ENCODE results near the gene DR1.
A peak's percentile ranks its signal among the peaks of the same experiment; 100 is the strongest.
"Not testable (repeated sequence)": the region's sequence is repeated elsewhere in the genome, so short reads cannot be mapped to it uniquely, and the experiment has no call there.

Gene DR1

DNA sequence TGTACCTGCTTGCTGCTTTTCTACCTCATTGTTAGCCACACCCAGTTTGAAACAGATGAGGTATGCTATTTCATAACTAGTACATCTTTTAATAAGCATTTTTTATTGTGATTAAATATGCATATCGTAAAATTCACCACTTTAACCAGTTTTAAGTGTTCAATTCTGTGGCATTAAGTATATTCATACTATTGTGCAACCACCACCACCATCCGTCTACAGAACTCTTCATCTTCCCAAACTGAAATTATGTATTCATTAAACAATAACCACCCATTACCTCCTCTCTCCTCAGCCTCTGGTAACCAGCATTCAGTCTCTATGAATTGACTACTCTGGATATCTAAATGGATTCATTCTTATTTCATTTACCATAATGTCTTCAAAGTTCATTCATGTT lies 20.1 kb downstream of the DR1 start:
- in situ Hi-C loops (cut with MboI; ENCODE audit: low pct_unique_long_range_greater_than_20kb, low sequenced_read_pairs): no loop called here
- DNase-seq: no peak

DNA sequence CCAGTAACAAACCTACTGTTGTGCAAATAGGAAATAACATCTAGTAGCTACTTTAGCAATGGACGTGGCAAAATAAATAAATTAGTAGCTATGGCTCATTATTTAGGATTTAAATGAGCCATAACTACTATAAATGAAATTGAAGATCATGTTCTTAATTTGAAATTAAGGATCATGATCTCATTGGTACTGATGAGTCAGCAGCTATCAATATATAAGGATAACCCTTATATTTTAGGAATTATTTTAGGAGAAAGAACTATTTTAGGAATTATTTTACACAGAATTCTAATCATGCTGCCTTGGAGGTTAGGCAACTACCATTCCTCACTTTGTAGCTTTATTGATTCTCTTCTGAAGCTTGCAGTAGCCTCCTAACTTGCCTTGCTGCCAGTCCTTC lies 24.0 kb downstream of the DR1 start:
- in situ Hi-C loops (cut with MboI; ENCODE audit: low pct_unique_long_range_greater_than_20kb, low sequenced_read_pairs): no loop called here
- no peak for DNase-seq

DNA sequence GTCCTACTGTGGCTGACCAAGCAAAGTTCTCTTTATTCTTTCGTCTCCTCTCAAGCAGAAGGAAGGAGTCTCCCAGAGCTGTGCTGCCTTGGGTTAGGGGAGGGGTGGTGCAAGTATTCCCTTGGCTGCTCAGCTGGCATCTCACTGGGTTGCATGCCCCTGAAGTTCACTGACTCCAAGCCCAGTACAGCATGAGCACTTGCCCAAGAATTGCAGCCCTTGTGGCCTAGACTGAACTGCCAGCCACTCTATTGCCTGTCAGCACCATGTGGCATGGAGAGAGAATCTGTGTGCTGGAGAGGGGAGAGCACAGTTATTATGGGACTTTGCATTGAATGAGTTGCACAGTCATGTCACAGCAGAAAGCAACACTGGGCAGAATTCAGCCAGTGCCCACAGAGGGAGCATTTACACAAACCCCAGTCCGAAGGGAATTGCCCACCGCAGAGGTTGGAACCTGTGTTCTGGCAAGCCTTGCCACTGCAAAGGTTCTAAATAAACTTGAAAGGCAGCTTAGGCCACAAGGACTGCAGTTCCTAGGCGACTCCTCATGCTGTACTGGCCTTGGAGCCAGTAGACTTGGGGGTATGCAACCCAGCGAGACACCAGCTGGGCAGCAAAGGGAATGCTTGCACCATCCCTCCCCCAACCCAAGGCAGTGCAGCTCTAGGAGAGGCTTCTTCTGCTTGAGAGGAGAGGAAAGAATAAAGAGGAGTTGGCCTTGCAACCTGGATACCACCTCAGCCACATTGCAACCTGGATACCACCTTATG lies 28.8 kb downstream of the DR1 start:
- no peak for DNase-seq
- in situ Hi-C loops (cut with MboI; ENCODE audit: low pct_unique_long_range_greater_than_20kb, low sequenced_read_pairs): no loop called here

DNA sequence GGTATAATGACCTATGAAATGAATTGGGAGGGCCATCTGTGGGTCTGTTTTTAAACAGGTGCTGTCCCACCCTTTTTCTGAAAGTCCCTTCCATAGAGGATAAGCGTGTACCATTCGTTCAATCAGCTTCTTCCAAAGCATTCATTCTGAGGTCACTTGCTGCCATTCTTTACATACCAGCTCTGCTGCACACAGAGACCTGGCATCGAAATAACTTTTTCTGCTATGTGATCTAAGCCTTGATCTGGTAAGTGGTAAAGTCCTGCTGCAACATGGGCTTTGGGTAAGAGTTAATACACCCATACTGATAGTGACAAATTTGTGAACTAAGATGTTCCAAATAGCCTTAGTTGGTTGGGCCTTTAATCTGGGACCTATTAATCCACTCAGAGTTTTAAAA lies 38.9 kb downstream of the DR1 start:
- in situ Hi-C loops (cut with MboI; ENCODE audit: low pct_unique_long_range_greater_than_20kb, low sequenced_read_pairs): no loop called here
- no peak for DNase-seq

DNA sequence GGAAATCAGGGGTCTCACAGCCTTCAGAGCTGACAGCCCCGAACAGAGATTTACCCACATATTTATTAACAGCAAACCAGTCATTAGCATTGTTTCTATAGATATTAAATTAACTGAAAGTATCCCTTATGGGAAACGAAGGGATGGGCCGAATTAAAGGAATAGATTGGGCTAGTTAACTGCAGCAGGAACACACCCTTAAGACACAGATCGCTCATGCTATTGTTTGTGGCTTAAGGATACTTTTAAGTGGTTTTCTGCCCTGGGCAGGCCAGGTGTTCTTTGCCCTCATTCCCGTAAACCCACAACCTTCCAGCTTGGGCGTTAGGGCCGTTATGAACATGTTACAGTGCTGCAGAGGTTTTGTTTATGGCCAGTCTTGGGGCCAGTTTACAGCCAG lies 40.6 kb downstream of the DR1 start:
- in situ Hi-C loops (cut with MboI; ENCODE audit: low pct_unique_long_range_greater_than_20kb, low sequenced_read_pairs); DNase-seq: not testable (repeated sequence)

DNA sequence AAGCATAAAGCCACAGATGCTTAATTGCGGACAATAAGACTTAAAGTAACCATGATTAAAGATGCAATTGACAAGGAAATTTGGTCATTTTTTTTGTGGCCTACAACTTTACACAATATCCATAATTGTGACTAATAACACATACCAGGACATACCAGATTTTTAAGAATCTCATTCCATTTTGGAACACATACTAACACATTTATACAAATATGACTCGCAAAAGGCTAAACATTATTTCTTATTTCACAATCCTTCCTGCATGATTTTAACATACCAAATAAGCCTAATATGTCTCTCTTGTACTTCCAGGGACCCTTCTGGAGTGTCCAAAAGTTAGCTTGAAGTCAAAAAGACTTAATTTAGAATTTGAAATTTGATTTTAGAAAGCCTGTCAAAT lies 48.8 kb downstream of the DR1 start:
- in situ Hi-C loops (cut with MboI; ENCODE audit: low pct_unique_long_range_greater_than_20kb, low sequenced_read_pairs): no loop called here
- no peak for DNase-seq

DNA sequence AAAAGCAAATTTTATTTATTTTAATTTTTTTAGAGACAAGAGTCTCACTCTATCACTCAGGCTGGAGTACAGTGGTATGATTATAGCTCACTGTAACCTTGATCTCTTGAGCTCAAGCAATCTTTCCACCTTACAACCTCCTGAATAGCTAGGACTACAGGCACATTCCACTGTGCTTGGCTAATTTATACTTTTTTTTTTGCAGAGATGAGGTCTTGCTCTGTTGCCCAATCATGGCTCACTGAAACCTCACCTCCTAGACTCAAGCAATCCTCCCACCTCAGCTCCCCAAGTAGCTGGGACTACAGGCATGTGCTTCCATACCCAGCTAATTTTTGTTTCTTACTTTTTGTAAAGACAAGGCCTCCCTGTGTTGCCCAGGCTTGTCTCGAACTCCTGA lies 49.5 kb downstream of the DR1 start:
- in situ Hi-C loops (cut with MboI; ENCODE audit: low pct_unique_long_range_greater_than_20kb, low sequenced_read_pairs): no loop called here
- DNase-seq: no peak

DNA sequence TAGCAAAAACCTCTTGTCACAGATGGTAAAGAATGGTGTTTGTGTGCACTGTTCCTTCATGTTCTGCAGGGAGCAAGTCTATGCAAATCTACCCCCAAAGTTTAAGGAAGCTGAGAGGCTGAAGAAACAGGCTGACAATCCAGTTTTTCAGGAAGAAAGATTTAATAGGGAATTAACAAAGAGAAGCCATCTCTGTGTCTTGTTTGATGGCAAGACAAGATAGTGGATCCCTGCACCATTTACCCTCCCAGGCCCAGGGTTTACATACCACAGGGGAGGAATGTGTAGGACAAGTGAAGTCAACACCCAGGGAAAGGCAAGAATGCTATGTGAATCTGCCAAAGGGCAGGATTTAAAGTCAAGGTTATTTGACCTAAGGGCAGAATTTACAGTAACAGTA lies 54.1 kb downstream of the DR1 start:
- in situ Hi-C loops (cut with MboI; ENCODE audit: low pct_unique_long_range_greater_than_20kb, low sequenced_read_pairs): no loop called here

DNA sequence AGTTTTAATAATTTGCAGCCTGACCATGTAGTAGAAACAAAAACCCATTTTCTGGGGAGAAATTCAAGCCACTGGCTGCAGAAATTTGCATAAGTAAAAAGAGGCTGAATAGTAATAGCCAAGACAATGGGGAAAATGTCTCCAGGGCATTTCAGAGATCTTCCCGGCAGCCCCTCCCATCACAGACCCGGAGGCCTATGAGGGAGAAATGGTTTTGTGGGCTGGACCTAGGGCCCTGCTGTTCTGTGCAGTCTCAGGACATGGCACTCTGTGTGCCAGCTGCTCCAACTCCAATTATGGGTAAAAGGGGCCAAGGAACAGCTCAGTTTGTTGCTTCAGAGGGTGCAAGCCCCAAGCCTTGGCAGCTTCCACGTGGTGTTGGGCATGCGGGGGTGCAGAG lies 62.5 kb downstream of the DR1 start:
- DNase-seq: no peak
- in situ Hi-C loops (cut with MboI; ENCODE audit: low pct_unique_long_range_greater_than_20kb, low sequenced_read_pairs): no loop called here

More for the DNA sequence above, 54.1 kb downstream of the DR1 start:
- DNase-seq: no peak

GRCh38 chr1:93411000-93411399 lies 65.3 kb downstream of the DR1 start:
- no peak for DNase-seq
- in situ Hi-C loops (cut with MboI; ENCODE audit: low pct_unique_long_range_greater_than_20kb, low sequenced_read_pairs): no loop called here

DNA sequence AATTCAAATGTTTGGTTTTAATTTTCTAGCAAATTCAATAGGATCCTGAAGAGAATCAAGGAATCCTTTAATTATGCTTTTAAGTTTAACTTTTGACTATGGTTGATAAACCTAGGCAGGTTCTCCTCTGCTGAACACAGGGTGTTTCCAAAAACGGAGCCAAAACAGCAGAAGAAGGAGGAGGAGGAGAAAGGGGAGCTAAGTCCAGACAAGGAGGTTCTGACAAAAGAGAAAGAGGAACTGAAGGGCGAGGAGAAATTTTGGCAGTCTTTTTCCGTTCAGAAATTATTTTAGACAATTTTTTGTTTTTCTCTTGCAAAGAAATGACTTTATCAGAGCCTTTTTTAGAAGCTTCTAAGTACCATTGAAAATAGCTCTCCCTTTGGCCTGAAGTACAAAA lies 69.0 kb downstream of the DR1 start:
- in situ Hi-C loops (cut with MboI; ENCODE audit: low pct_unique_long_range_greater_than_20kb, low sequenced_read_pairs): no loop called here
- DNase-seq: peak; percentile 45

GRCh38 chr1:93415296-93415695 lies 69.6 kb downstream of the DR1 start:
- DNase-seq: peak; percentile 28
- in situ Hi-C loops (cut with MboI; ENCODE audit: low pct_unique_long_range_greater_than_20kb, low sequenced_read_pairs): no loop called here

DNA sequence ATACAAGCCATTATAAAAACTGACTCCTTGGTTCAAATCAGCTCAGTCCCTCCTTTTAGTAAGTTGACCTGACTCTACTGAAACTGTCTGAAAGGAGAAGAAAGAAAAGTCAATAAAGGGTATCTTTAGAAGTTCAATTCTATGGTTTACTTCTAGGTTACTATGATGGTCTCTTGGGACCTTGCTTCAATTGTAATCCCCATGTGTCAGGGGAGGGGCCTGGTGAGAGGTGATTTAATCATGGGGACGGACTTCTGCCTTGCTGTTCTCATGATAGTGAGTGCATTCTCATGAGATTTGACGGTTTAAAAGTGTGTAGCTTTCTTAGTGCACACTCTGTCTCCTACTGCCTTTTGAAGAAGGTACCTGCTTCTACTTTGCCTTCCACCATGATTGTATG lies 70.5 kb downstream of the DR1 start:
- DNase-seq: no peak
- in situ Hi-C loops (cut with MboI; ENCODE audit: low pct_unique_long_range_greater_than_20kb, low sequenced_read_pairs): no loop called here

Data from KBM-7 (cell line).